SK-N-SH treated with all-trans-retinoic acid at 6 μM for 48 hours (cell line): ENCODE results near the gene STX3.

Experiments
- ATAC-seq: fragments of 200-7000 bp; cut with Tn5 transposase; 3 replicates; pipeline ENCODE4 v1.9.1; 2020; ENCODE audit warnings: mild to moderate bottlenecking, moderate library complexity
- ARNTL ChIP-seq: fragments of 450-650 bp; formaldehyde crosslinking; IDR thresholded peaks from 2 replicates; pipeline ENCODE4 v1.5.0; 2020; ENCODE audit warnings: low read depth, mild to moderate bottlenecking, moderate library complexity, borderline replicate concordance
- BACH2 ChIP-seq: fragments of 250-450 bp; sonication (Bioruptor Pico); IDR thresholded peaks from 2 replicates; pipeline ENCODE4 v1.9.0; 2021; ENCODE audit warnings: mild to moderate bottlenecking, borderline replicate concordance
- CREB5 ChIP-seq: fragments of 250-450 bp; sonication (Bioruptor Pico); IDR thresholded peaks from 2 replicates; pipeline ENCODE4 v1.5.1; 2020; ENCODE audit warnings: low read depth, mild to moderate bottlenecking, moderate library complexity
- CSDC2 ChIP-seq: fragments of 250-450 bp; sonication (Bioruptor Pico); IDR thresholded peaks from 2 replicates; pipeline ENCODE4 v1.5.0; 2020; ENCODE audit warnings: mild to moderate bottlenecking, moderate library complexity
- CSRNP3 ChIP-seq: fragments of 250-450 bp; sonication (Bioruptor Pico); IDR thresholded peaks from 2 replicates; pipeline ENCODE4 v1.5.1; 2021; ENCODE audit warnings: mild to moderate bottlenecking, moderate library complexity
- ESRRG ChIP-seq: fragments of 250-450 bp; sonication (Bioruptor Pico); IDR thresholded peaks from 2 replicates; pipeline ENCODE4 v1.6.1; 2021; ENCODE audit warnings: mild to moderate bottlenecking
- GLIS3 ChIP-seq: fragments of 250-450 bp; sonication (Bioruptor Pico); IDR thresholded peaks from 2 replicates; pipeline ENCODE4 v1.5.0; 2020; ENCODE audit warnings: mild to moderate bottlenecking, moderate library complexity
- ISL1 ChIP-seq: fragments of 250-450 bp; sonication (Bioruptor Pico); IDR thresholded peaks from 2 replicates; pipeline ENCODE4 v2.1.2; 2022; ENCODE audit warnings: mild to moderate bottlenecking, moderate library complexity
- OSR1 ChIP-seq: fragments of 250-450 bp; sonication (Bioruptor Pico); IDR thresholded peaks from 2 replicates; pipeline ENCODE4 v1.8.0; 2022; ENCODE audit warnings: moderate library complexity, mild to moderate bottlenecking, inconsistent platforms
- PATZ1 ChIP-seq: fragments of 250-450 bp; sonication (Bioruptor Pico); IDR thresholded peaks from 2 replicates; pipeline ENCODE4 v1.8.0; 2020; ENCODE audit warnings: mild to moderate bottlenecking, moderate library complexity, borderline replicate concordance
- POU6F1 ChIP-seq: fragments of 250-450 bp; sonication (Bioruptor Pico); IDR thresholded peaks from 2 replicates; pipeline ENCODE4 v1.8.0; 2021; ENCODE audit warnings: low read depth, mild to moderate bottlenecking, moderate library complexity, borderline replicate concordance
- PPARA ChIP-seq: fragments of 250-450 bp; sonication (Bioruptor Pico); IDR thresholded peaks from 2 replicates; pipeline ENCODE4 v1.5.0; 2020; ENCODE audit warnings: mild to moderate bottlenecking, borderline replicate concordance
- RARB ChIP-seq: fragments of 250-450 bp; sonication (Bioruptor Pico); IDR thresholded peaks from 2 replicates; pipeline ENCODE4 v1.8.0; 2021; ENCODE audit warnings: mild to moderate bottlenecking, moderate library complexity
- SNAI2 ChIP-seq: fragments of 250-450 bp; sonication (Bioruptor Pico); IDR thresholded peaks from 2 replicates; pipeline ENCODE4 v1.5.0; 2020; ENCODE audit warnings: mild to moderate bottlenecking, moderate library complexity
- TOX ChIP-seq: fragments of 250-450 bp; sonication (Bioruptor Pico); IDR thresholded peaks from 2 replicates; pipeline ENCODE4 v1.8.0; 2021; ENCODE audit warnings: mild to moderate bottlenecking, moderate library complexity, borderline replicate concordance
- TSHZ2 ChIP-seq: fragments of 250-450 bp; sonication (Bioruptor Pico); IDR thresholded peaks from 2 replicates; pipeline ENCODE4 v1.5.0; 2020; ENCODE audit warnings: mild to moderate bottlenecking, moderate library complexity
- ZFP3 ChIP-seq: fragments of 250-450 bp; sonication (Bioruptor Pico); IDR thresholded peaks from 2 replicates; pipeline ENCODE4 v1.5.0; 2020; ENCODE audit warnings: mild to moderate bottlenecking, moderate library complexity
- ZFP30 ChIP-seq: fragments of 450-650 bp; formaldehyde crosslinking; IDR thresholded peaks from 2 replicates; pipeline ENCODE4 v1.5.0; 2022; ENCODE audit warnings: mild to moderate bottlenecking, moderate library complexity
- ZNF565 ChIP-seq: fragments of 450-650 bp; formaldehyde crosslinking; conservative IDR thresholded peaks from 2 replicates; pipeline ENCODE4 v1.5.0; 2020; ENCODE audit warnings: low read depth, mild to moderate bottlenecking, moderate library complexity
- ZNF70 ChIP-seq: fragments of 450-650 bp; formaldehyde crosslinking; IDR thresholded peaks from 2 replicates; pipeline ENCODE4 v1.5.0; 2020; ENCODE audit warnings: mild to moderate bottlenecking, moderate library complexity
- ZNF8 ChIP-seq: fragments of 450-650 bp; formaldehyde crosslinking; IDR thresholded peaks from 2 replicates; pipeline ENCODE4 v1.5.0; 2020; ENCODE audit warnings: mild to moderate bottlenecking, moderate library complexity

STX3 gene

GRCh38 chr11:59822989-59823566 is 67.9 kb downstream of the STX3 start:
- peak; percentile 98 for ATAC-seq
- TF ChIP-seq RARB (CRISPR knock-in tag): no peak
- no peak for TF ChIP-seq ZFP30 (CRISPR knock-in tag)
- TF ChIP-seq TSHZ2 (CRISPR knock-in tag): no peak
- TF ChIP-seq CSDC2 (CRISPR knock-in tag): no peak
- no peak for TF ChIP-seq ARNTL
- TF ChIP-seq, all 23 proteins: peak for 0

- TF ChIP-seq ZNF565 (CRISPR knock-in tag): no peak
- no peak for TF ChIP-seq CREB5 (CRISPR knock-in tag)
- TF ChIP-seq ZFP30 (CRISPR knock-in tag): no peak
- TF ChIP-seq ZNF8 (CRISPR knock-in tag): no peak
- TF ChIP-seq ZFP3: no peak
- TF ChIP-seq RARB (CRISPR knock-in tag): no peak
- no peak for TF ChIP-seq TOX
- no peak for TF ChIP-seq CSDC2 (CRISPR knock-in tag)
- TF ChIP-seq ARNTL: no peak
- no peak for TF ChIP-seq TSHZ2 (CRISPR knock-in tag)
- no peak for TF ChIP-seq PPARA (CRISPR knock-in tag)
- TF ChIP-seq GLIS3 (CRISPR knock-in tag): no peak
- no peak for TF ChIP-seq ZNF70 (CRISPR knock-in tag)
- no peak for TF ChIP-seq BACH2 (CRISPR knock-in tag)
- TF ChIP-seq OSR1: no peak
- TF ChIP-seq SNAI2 (CRISPR knock-in tag): no peak
- no peak for TF ChIP-seq ISL1
- no peak for TF ChIP-seq ESRRG (CRISPR knock-in tag)
- TF ChIP-seq POU6F1 (CRISPR knock-in tag): no peak
- no peak for ATAC-seq
Observed at GRCh38 chr11:59829358-59829757, 74.2 kb downstream of the STX3 start.

GRCh38 chr11:59833602-59834001 is 78.4 kb downstream of the STX3 start:
- TF ChIP-seq CSDC2 (CRISPR knock-in tag): no peak
- TF ChIP-seq TOX: no peak
- no peak for TF ChIP-seq PATZ1
- no peak for TF ChIP-seq CSRNP3
- no peak for TF ChIP-seq ISL1
- no peak for TF ChIP-seq BACH2 (CRISPR knock-in tag)
- no peak for ATAC-seq
